Forelimb muscle (tissue), 1 donor: ENCODE results near the gene DMD. TPM values are rescaled to one million over a fixed set of nuclear protein-coding genes. Genes with fewer than 3 reads are reported as not detected.

ENCODE experiments used
- DNase-seq: peaks from one replicate; pipeline ENCODE4 v3.0.0-alpha.2; 2013; ENCODE audit warnings: low read depth
- polyA plus RNA-seq: library from polyadenylated mRNA; unstranded; fragments of 120-200 nt; gene quantifications from one replicate; pipeline ENCODE4 v1.2.1, GENCODE V29; 2013; ENCODE audit not compliant: insufficient read length

DMD gene
- polyA plus RNA-seq, 1 donor: 100 TPM

GRCh38 chrX:31186693-31187338 is 2024.5 kb downstream of the DMD start:
- no peak for DNase-seq

GRCh38 chrX:31185884-31186283 is 2025.5 kb downstream of the DMD start:
- no peak for DNase-seq

DNA sequence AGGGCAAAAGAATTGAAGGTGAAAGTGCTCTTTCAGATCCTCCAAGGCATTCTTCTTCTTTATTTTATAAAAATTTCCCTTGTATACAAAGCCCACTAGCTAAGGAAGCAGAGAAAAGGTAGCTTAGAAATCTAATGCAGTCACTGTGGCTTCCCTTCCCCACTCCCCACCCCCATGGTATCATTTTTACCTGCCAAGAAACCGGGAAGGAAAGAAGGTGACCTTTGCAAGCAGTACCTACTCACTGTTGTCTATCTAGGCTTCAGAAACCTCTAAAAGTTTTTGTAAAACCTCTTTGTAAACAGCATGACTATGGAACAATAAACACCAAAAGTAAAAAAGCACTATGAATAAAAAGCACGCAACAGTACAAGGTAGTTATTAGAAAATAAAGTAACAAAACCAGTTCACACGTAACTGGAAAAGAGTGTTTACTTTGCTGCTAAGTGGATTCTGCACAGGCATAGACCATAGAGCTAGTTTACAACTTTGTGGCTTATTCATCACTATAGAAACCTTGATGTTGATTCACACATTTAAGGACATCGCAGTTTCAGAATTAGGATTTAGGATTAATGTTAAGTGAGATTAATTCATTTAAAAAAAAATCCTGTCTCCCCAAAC is 2029.9 kb downstream of the DMD start:
- no peak for DNase-seq

DNA sequence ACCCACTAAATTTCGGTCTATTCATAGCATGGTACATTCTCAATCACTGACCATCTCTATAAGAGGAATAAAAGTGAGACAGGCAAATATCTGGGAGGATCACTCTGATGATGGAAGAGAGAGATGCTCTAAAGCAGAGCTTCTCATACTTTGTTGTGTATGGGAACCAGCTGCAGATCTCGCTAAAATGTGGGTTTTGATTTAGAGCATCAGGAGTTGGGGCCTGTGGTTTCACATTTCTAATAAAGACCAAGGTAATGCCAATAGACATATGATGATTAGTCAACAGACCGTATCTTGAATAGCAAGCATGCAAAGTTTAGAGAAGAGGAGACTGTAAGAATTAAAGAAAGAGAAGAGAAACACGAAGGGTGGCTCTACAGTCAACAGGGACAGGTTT is 2032.1 kb downstream of the DMD start:
- no peak for DNase-seq

- no peak for DNase-seq
Observed at GRCh38 chrX:31178769-31179125, 2032.6 kb downstream of the DMD start.

- no peak for DNase-seq
Observed at GRCh38 chrX:31178064-31178768, 2033.1 kb downstream of the DMD start.

DNA sequence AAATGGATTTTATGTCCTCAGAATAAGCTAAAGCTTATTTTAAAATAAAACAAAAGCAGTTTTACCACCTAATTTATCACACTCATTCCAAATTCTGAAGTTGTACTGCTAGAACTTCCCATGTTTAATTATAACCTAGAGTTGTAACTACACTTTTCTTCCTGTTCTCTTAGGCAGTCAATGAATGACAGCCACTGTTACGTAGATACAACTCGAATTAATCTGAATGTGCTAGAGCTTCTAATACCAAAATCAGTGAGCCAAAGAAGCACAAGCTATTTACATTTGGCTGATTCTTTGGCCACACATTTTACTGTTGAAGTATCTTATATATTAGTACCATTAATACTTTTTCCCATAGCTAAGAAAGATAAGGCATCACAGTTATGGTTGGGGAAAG is 2040.6 kb downstream of the DMD start:
- no peak for DNase-seq

- no peak for DNase-seq
Observed at GRCh38 chrX:31168551-31168950, 2042.8 kb downstream of the DMD start.

DNA sequence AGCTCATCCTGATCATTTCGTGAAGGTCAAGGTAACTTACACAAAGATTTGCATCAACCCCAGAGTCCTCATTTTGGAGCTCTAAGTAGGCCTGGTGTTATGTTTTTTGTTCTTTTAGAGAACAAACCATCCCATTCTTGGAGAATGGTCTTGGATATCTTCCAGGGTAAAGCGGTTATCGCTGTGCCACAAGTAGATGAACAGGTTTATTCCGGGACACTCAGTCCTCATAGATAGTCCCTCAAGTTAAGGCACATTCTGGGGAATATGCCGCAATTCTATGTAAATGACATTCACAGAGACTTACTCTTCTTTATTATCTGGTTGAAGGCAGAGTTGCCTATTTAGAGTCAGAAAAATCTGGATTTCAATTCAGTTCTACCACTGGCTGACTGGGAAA is 2044.5 kb downstream of the DMD start:
- no peak for DNase-seq

DNA sequence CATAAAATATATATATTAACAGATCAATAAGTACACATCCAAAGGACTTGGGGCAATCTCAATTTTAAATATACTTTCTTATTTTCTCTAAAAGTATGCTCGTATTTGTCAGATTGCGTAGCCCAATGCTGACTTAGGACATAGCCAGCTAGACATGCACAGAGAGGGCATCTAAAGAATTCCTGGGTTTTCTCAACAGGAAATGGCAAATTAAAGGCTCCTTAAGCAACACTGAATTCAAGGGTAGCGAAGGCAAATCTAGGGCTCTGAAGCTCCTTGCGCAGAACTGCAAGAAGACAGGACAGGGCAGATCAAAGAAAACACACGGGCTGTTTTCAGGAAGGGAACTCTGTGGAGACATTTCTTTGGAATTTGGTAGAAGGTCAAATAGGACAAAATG is 2044.9 kb downstream of the DMD start:
- no peak for DNase-seq

DNA sequence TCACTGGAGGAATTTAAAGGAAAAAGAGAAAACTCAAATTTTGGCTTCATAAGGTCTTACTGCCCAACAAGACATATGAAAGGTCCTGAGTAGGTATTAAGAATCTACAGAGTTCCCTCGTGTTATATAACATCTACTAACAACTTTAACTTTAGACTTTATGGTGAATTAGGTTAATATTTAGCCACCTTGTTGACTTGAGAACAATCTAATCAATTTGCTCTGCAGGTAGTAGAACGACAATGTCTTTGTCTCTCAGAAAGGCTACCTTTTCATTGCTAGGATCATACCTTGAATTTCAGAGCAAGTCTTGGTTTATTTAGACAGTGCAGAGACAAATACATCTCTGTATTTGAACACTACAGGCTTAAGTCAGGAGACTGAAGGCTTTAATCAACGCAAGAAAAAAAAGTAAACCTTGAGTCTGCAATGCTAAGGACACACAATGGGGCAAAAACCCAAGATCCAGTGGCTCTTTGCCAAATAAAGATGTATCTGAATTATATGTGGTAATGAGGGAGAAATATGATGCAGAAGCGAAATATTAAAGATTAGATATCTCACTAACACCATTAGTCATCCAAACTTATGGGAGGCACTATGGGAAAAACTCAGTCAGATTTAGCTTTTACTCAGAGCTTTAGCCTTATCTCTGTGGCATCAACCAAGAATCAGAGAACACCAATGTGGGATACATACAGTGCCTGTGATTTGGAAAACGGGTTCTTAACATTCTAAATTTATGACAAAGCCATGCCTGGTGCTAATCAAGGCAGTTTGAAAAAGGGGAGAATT is 2045.9 kb downstream of the DMD start:
- no peak for DNase-seq

DNA sequence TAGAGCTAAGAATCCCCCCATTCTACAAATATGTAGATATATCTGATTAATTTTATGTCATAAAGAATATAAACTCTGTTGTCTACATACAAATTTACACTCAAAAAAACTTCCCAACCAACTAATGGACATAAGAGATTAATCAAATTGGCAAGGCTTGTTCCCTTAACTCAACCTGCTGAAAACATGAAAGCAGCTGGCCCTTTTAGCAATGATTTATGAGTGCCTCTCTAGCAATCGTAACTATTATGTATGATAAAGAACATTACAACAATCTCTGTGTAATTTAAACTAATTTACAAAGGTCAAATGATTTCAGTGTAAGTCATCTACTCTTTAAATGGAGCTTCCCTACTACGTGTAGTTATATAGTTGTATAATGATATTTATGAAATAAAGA is 2056.4 kb downstream of the DMD start:
- DNase-seq: no peak

DNA sequence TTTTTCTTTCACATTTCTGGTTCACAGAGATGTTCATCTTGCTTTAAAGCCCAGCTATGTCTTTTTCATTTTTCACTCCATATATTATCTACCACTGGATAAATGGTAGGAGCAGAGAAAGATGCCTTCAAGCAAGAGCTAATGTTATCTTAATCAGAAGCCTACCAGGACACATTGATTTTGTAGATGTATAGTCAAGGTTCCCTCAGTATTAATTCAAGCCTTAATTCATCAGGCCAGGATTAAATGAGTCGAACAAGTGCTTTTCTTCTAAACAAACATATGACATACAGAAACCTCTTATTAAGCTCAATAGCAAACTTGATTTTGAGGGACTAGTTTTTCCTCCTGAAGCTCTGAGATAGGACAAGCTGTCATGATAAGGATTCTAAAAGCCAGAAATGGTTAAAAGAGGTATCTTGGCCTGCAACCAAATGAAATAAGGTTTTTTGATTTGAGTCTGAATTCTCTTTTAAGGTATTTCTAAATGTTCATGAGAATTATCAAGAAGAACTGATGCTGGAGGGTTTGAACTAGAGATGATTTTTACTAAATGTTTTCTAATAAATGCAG is 2057.8 kb downstream of the DMD start:
- no peak for DNase-seq

- DNase-seq: no peak
Observed at GRCh38 chrX:31147175-31147574, 2064.2 kb downstream of the DMD start.

DNA sequence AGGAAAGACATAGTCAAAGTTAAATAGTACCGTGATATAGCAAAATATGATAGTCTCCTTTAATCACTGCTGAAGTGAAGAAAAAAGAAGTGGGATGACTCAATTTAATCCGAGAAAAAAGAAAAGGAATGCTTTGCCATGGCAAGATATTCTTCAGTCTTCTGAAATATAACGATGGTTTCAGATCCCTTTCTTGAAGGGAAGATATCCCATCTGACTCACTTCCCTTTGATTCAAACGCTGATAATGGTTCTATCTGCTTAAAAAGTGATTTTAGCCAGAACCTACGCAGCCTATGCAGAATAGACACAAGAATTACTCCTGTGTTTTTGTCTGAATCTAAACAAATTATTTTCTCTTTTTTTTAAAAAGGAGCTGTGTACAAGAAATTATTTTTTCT is 2071.4 kb downstream of the DMD start:
- no peak for DNase-seq

- no peak for DNase-seq
Observed at GRCh38 chrX:31138124-31138523, 2073.2 kb downstream of the DMD start.

- DNase-seq: no peak
Observed at GRCh38 chrX:31136144-31136611, 2075.2 kb downstream of the DMD start.

DNA sequence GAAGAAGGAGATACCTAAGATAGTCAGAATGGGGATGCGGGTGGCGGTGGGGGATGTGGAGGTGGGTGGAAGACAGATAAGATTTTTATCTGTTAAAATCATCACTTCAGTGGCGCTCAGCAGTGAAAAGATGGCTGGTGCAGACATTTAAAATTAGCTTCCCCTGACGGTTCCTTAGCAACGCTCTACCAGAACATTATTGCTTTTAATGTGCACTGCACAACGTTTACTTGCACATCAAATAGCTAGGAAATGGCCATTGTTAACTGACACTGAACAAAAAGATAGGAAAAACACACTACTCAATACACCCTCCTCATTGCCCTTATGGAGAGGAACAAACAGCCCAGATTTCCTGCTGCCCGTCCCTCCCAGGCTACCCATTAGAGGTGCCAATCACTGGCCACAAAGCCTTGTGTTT is 2078.5 kb downstream of the DMD start:
- no peak for DNase-seq

DNA sequence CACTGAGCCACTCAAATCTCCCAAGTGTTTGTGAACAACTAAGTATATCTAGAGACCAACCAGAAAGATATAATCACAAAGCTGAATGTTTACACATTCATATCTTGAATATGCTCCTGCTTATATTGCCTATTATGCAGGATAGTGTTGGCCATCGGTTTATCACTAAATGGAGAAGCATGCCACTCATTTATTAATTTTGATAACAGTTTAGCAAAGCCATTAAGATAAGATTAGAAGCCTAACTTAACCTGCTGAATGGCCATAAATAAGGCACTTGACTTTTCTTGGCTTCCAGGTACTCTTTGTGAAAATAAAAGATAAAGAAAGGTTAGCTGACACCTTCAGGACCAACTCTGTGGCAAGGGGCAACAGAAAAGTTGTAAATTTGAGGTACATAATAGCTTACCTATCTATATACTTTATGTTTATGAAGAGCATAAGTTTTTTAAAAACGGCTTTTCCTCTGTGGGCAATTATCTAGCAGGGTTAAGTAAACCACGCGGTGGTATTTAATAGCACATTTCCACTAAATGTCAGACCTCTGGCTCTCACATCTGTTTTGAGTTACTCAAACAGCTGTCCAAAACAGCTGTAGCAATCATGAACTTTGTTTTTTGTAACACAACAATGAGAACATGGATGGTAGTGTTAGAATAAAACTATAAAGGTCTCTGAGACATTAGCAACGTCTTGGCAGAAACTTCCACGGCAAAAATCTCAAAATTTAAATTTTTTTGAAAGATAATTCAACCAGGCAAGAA is 2080.7 kb downstream of the DMD start:
- no peak for DNase-seq

GRCh38 chrX:31128855-31129254 is 2082.5 kb downstream of the DMD start:
- DNase-seq: no peak

DNA sequence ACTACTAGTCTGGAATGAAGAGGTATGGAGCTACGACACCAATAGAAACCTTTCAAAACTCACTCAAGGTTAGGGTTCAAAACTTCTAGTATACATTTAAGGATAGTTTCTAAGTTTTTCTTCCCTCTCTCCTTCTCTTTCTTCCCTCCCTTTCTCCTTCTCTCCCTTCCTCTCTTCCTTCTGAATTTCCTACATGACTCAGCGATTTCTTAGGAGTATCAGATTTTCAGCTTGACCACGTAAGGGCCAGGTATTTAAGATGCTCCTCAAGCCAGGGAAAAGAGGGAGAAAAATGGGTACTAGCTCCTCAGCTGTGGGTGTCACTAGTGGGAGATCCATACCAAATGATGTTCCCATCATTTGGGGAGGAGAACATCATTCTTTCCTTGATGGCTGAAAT is 2083.6 kb downstream of the DMD start:
- DNase-seq: no peak
